Measurements from ENCODE around the gene NUDT4.
"Not testable (repeated sequence)": the region's sequence is repeated elsewhere in the genome, so short reads cannot be mapped to it uniquely, and the experiment has no call there.

NUDT4 gene

DNA sequence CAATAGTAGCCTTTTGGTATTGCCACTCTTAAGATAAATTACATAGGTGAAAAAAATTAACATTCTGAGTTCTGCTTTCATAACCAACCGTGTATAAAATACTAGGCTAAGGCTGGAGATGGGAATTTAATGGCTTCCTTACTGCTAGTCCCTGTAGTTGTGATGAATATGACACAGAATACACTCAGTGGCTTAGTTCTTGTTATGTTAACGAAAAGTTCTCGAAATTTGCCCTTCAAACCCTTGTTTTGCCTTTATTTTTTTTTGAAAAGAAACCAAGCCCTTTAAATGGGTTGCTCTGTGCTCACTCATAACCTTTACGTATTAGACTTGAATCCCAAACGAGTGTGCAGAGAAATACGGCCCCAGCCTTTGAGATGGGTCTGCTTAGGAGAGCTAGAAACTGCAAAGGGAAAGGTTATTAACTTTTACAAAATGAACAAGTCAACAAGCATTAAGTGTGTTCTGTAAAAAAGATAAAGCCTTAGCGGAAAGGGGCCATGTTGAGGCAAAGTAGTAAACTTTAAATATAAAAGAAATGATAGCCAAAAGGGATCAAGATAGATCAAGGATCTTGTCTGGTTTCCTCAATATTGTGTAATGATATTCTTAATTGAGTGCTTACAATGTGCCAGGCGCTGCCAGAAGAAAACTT is 1.7 kb downstream of the NUDT4 start:
- Histone ChIP-seq H3K27ac (ENCODE audit: low read depth in 2 of 2, low read length in 2 of 2) (peak overlapping the region; percentile 88 to 93), H3K4me3 (ENCODE audit: low read length in 2 of 2) (peak overlapping the region; percentile 87 to 100), H3K36me3 (ENCODE audit: control insufficient read depth in 2 of 2, insufficient read depth in 2 of 2, low read length in 2 of 2) (no peaks in the 10 kb centered on the region), H3K9me3 (ENCODE audit: control insufficient read depth in 2 of 2, low read length in 2 of 2) (no peaks in the 10 kb centered on the region), H3K9ac (ENCODE audit: low read depth in 1 of 2, low read length in 2 of 2) (peak overlapping the region; percentile 91 to 99), H3K27me3 (ENCODE audit: control insufficient read depth in 2 of 2, insufficient read depth in 2 of 2, low read length in 2 of 2) (no peaks in the 10 kb centered on the region), H3K4me1 (ENCODE audit: control insufficient read depth in 2 of 2, insufficient read depth in 2 of 2, low read length in 2 of 2) (peaks cover 22 to 40% of the 10 kb centered on the region in 2 donors)

DNA sequence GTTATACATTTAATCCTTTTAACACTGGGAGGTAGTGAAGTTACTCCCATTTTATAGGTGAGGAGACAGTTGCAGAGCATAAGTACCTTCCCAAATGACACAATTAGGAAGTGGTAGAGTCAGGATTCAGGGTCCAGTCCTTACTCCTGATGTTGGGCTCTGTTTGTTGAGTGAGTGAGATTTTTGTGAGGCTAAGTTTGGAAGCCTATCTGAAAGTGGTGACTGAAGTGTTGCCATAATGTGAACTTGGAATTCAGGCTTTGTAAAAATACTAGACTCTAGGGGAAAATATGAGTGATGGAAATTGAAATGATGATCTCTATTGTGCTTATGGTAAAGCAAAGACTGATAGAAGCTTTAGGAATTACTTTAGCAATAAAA is 2.2 kb downstream of the NUDT4 start:
- H3K27me3 ChIP-seq (ENCODE audit: control insufficient read depth in 2 of 2, insufficient read depth in 2 of 2, low read length in 2 of 2) = no peaks in the 10 kb centered on the region
- H3K4me3 ChIP-seq (ENCODE audit: low read length in 2 of 2) = peak overlapping the region; percentile 87 to 100
- no peaks in the 10 kb centered on the region for H3K36me3 ChIP-seq (ENCODE audit: control insufficient read depth in 2 of 2, insufficient read depth in 2 of 2, low read length in 2 of 2)
- H3K4me1 ChIP-seq (ENCODE audit: control insufficient read depth in 2 of 2, insufficient read depth in 2 of 2, low read length in 2 of 2) = peaks cover 22 to 35% of the 10 kb centered on the region in 2 donors
- H3K9ac ChIP-seq (ENCODE audit: low read depth in 1 of 2, low read length in 2 of 2) = peak overlapping the region; percentile 91 to 99
- H3K9me3 ChIP-seq (ENCODE audit: control insufficient read depth in 2 of 2, low read length in 2 of 2) = no peaks in the 10 kb centered on the region
- H3K27ac ChIP-seq (ENCODE audit: low read depth in 2 of 2, low read length in 2 of 2) = peak overlapping the region; percentile 88 to 93

GRCh38 chr12:93380480-93381121 is 2.9 kb downstream of the NUDT4 start:
- H3K9ac ChIP-seq (ENCODE audit: low read depth in 1 of 2, low read length in 2 of 2) = peak overlapping the region; percentile 91 to 99
- peak overlapping the region; percentile 87 to 100 for H3K4me3 ChIP-seq (ENCODE audit: low read length in 2 of 2)
- H3K27ac ChIP-seq (ENCODE audit: low read depth in 2 of 2, low read length in 2 of 2) = peak overlapping the region in 1 of 2 donors; percentile 88
- H3K4me1 ChIP-seq (ENCODE audit: control insufficient read depth in 2 of 2, insufficient read depth in 2 of 2, low read length in 2 of 2) = peaks cover 22 to 33% of the 10 kb centered on the region in 2 donors
- no peaks in the 10 kb centered on the region for H3K36me3 ChIP-seq (ENCODE audit: control insufficient read depth in 2 of 2, insufficient read depth in 2 of 2, low read length in 2 of 2)
- H3K27me3 ChIP-seq (ENCODE audit: control insufficient read depth in 2 of 2, insufficient read depth in 2 of 2, low read length in 2 of 2) = no peaks in the 10 kb centered on the region
- no peaks in the 10 kb centered on the region for H3K9me3 ChIP-seq (ENCODE audit: control insufficient read depth in 2 of 2, low read length in 2 of 2)

GRCh38 chr12:93381161-93381975 is 3.6 kb downstream of the NUDT4 start:
- H3K9ac ChIP-seq (ENCODE audit: low read depth in 1 of 2, low read length in 2 of 2) = peak overlapping the region; percentile 49 to 91
- H3K36me3 ChIP-seq (ENCODE audit: control insufficient read depth in 2 of 2, insufficient read depth in 2 of 2, low read length in 2 of 2) = no peaks in the 10 kb centered on the region
- peak overlapping the region; percentile 87 to 100 for H3K4me3 ChIP-seq (ENCODE audit: low read length in 2 of 2)
- H3K4me1 ChIP-seq (ENCODE audit: control insufficient read depth in 2 of 2, insufficient read depth in 2 of 2, low read length in 2 of 2) = peaks cover 15 to 26% of the 10 kb centered on the region in 2 donors
- no peaks in the 10 kb centered on the region for H3K27me3 ChIP-seq (ENCODE audit: control insufficient read depth in 2 of 2, insufficient read depth in 2 of 2, low read length in 2 of 2)
- no peaks in the 10 kb centered on the region for H3K9me3 ChIP-seq (ENCODE audit: control insufficient read depth in 2 of 2, low read length in 2 of 2)
- H3K27ac ChIP-seq (ENCODE audit: low read depth in 2 of 2, low read length in 2 of 2) = peak overlapping the region in 1 of 2 donors; percentile 35

DNA sequence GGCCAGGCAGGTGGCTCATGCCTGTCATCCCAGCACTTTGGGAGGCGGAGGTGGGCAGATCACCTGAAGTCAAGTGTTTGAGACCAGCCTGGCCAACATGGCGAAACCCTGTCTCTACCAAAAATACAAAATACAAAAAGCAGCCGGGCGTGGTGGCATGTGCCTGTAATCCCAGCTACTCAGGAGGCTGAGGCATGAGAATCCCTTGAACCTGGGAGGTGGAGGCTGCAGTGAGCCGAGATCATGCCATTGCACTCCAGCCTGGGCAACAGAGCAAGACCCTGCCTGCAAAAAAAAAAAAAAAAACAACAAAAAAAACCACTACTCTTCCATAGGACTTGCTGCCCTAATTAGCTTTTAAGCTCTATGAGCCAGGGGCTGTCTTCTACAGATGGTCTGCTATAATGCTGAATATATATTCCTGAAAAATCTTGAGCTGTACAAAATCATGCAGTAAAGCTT is 4.3 kb downstream of the NUDT4 start:
- peak overlapping the region; percentile 87 to 100 for H3K4me3 ChIP-seq (ENCODE audit: low read length in 2 of 2)
- not testable (repeated sequence) for H3K9ac ChIP-seq (ENCODE audit: low read depth in 1 of 2, low read length in 2 of 2); H3K27ac ChIP-seq (ENCODE audit: low read depth in 2 of 2, low read length in 2 of 2); H3K9me3 ChIP-seq (ENCODE audit: control insufficient read depth in 2 of 2, low read length in 2 of 2); H3K27me3 ChIP-seq (ENCODE audit: control insufficient read depth in 2 of 2, insufficient read depth in 2 of 2, low read length in 2 of 2); H3K36me3 ChIP-seq (ENCODE audit: control insufficient read depth in 2 of 2, insufficient read depth in 2 of 2, low read length in 2 of 2)
- H3K4me1 ChIP-seq (ENCODE audit: control insufficient read depth in 2 of 2, insufficient read depth in 2 of 2, low read length in 2 of 2) = peaks cover 9 to 20% of the 10 kb centered on the region in 2 donors

DNA sequence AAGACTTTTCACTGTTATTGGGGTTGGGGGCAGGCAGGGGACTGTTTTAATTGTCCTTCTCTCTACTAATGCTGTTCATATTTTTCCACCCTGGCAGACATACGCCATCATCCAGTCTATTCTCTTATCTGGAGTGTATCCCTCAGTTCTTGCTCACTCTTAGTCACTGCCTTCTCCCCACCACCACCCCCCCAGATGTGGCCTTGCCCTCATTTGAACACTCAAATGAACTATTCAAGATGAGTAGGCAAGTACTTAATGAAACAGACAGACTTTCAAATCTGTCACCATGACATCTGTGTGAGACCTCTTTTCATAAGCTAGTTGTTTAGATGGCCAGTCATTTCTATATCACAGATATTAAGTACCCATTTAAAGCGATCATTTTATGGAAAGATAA is 10.1 kb downstream of the NUDT4 start:
- no peak overlapping the region for H3K9ac ChIP-seq (ENCODE audit: low read depth in 1 of 2, low read length in 2 of 2)
- H3K27me3 ChIP-seq (ENCODE audit: control insufficient read depth in 2 of 2, insufficient read depth in 2 of 2, low read length in 2 of 2) = no peaks in the 10 kb centered on the region
- no peak overlapping the region for H3K27ac ChIP-seq (ENCODE audit: low read depth in 2 of 2, low read length in 2 of 2)
- H3K9me3 ChIP-seq (ENCODE audit: control insufficient read depth in 2 of 2, low read length in 2 of 2) = no peaks in the 10 kb centered on the region
- peaks cover 0 to 3% of the 10 kb centered on the region in 2 donors for H3K36me3 ChIP-seq (ENCODE audit: control insufficient read depth in 2 of 2, insufficient read depth in 2 of 2, low read length in 2 of 2)
- H3K4me1 ChIP-seq (ENCODE audit: control insufficient read depth in 2 of 2, insufficient read depth in 2 of 2, low read length in 2 of 2) = peaks cover 0 to 5% of the 10 kb centered on the region in 2 donors
- no peak overlapping the region for H3K4me3 ChIP-seq (ENCODE audit: low read length in 2 of 2)

DNA sequence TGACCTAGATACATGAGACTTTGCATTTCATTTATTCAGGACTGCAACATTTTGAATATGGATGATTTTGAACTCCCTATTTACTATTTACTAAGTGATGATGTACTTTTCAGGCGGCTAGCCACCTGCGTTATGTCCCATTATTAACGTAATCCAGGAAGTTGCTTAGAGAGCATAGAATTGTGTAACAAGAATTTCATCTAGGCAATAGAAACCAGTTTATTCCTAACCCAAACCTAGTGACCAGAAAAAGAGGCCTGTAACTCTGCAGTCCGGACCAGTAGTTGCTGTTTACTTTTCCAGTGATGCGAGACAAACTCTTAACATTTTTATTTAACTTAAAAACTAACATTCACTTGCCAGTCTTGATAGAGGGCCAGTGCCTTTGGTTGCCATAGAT is 12.3 kb downstream of the NUDT4 start:
- Histone ChIP-seq H3K9me3 (ENCODE audit: control insufficient read depth in 2 of 2, low read length in 2 of 2) (no peaks in the 10 kb centered on the region), H3K4me3 (ENCODE audit: low read length in 2 of 2) (no peak overlapping the region), H3K27me3 (ENCODE audit: control insufficient read depth in 2 of 2, insufficient read depth in 2 of 2, low read length in 2 of 2) (no peaks in the 10 kb centered on the region), H3K27ac (ENCODE audit: low read depth in 2 of 2, low read length in 2 of 2) (no peak overlapping the region), H3K36me3 (ENCODE audit: control insufficient read depth in 2 of 2, insufficient read depth in 2 of 2, low read length in 2 of 2) (peaks cover 3 to 6% of the 10 kb centered on the region in 2 donors), H3K4me1 (ENCODE audit: control insufficient read depth in 2 of 2, insufficient read depth in 2 of 2, low read length in 2 of 2) (peaks cover 0 to 5% of the 10 kb centered on the region in 2 donors), H3K9ac (ENCODE audit: low read depth in 1 of 2, low read length in 2 of 2) (no peak overlapping the region)

DNA sequence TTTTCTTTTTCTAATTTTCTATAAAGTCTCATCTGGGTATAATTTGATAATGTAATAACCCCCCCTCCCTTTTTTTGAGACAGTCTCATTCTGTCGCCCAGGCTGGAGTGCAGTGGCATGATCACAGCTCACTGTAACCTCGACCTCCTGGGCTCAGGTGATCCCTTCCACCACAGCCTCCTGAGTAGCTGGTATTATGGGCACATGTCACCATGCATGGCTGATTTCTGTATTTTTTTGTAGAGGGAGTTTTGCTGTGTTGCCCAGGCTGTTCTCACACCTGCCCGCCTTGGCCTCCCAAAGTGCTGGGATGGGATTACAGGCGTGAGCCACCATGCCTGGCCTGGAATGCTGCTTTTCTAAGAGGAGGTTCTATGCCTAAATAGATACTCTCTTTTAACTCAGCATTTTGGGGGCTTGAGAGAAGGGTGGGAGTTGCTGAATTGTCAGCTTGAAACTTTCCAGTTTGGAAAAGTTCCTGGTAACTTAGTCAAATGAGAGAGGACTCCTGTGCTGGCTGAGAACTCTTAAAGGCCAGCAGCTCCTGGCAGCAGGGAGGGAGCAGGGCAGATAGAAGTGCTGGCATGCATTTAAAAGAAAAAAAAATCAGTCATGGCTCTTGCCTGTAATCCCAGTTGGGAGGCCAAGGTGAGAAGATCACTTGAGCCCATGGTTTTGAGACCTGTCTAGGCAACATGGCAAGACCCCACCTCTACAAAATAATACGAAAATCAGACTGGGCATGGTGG is 13.0 kb downstream of the NUDT4 start:
- Histone ChIP-seq H3K4me1 (ENCODE audit: control insufficient read depth in 2 of 2, insufficient read depth in 2 of 2, low read length in 2 of 2) (peaks cover 0 to 5% of the 10 kb centered on the region in 2 donors), H3K9ac (ENCODE audit: low read depth in 1 of 2, low read length in 2 of 2) (no peak overlapping the region)

GRCh38 chr12:93393425-93393824 is 15.7 kb downstream of the NUDT4 start:
- Histone ChIP-seq H3K9ac (ENCODE audit: low read depth in 1 of 2, low read length in 2 of 2) (no peak overlapping the region), H3K36me3 (ENCODE audit: control insufficient read depth in 2 of 2, insufficient read depth in 2 of 2, low read length in 2 of 2) (peaks cover 5 to 13% of the 10 kb centered on the region in 2 donors)

More for the DNA sequence above, 13.0 kb downstream of the NUDT4 start:
- H3K9me3 ChIP-seq (ENCODE audit: control insufficient read depth in 2 of 2, low read length in 2 of 2) = no peaks in the 10 kb centered on the region
- H3K4me3 ChIP-seq (ENCODE audit: low read length in 2 of 2) = no peak overlapping the region
- no peaks in the 10 kb centered on the region for H3K27me3 ChIP-seq (ENCODE audit: control insufficient read depth in 2 of 2, insufficient read depth in 2 of 2, low read length in 2 of 2)
- peaks cover 3 to 6% of the 10 kb centered on the region in 2 donors for H3K36me3 ChIP-seq (ENCODE audit: control insufficient read depth in 2 of 2, insufficient read depth in 2 of 2, low read length in 2 of 2)
- no peak overlapping the region for H3K27ac ChIP-seq (ENCODE audit: low read depth in 2 of 2, low read length in 2 of 2)

More at GRCh38 chr12:93393425-93393824, 15.7 kb downstream of the NUDT4 start:
- no peaks in the 10 kb centered on the region for H3K9me3 ChIP-seq (ENCODE audit: control insufficient read depth in 2 of 2, low read length in 2 of 2)
- H3K4me3 ChIP-seq (ENCODE audit: low read length in 2 of 2) = no peak overlapping the region
- H3K4me1 ChIP-seq (ENCODE audit: control insufficient read depth in 2 of 2, insufficient read depth in 2 of 2, low read length in 2 of 2) = peaks cover 0 to 5% of the 10 kb centered on the region in 2 donors
- no peaks in the 10 kb centered on the region for H3K27me3 ChIP-seq (ENCODE audit: control insufficient read depth in 2 of 2, insufficient read depth in 2 of 2, low read length in 2 of 2)
- no peak overlapping the region for H3K27ac ChIP-seq (ENCODE audit: low read depth in 2 of 2, low read length in 2 of 2)
